MM.1S (cell line): ENCODE data around the gene NCEH1.

Experiments used
- DNase-seq: peaks from one replicate; pipeline ENCODE4 v3.0.0-alpha.2; 2015
- H2AFZ ChIP-seq: fragments of 300-600 bp; sonication (generic); 2 replicates; pipeline ENCODE4 v1.6.0; 2016; ENCODE audit warnings: antibody characterized with exemption, low read length
- H3F3A ChIP-seq: fragments of 300-600 bp; sonication (generic); 2 replicates; pipeline ENCODE4 v1.6.1; 2016; ENCODE audit warnings: mild to moderate bottlenecking, antibody characterized with exemption, low read length, moderate library complexity, mixed read lengths; ENCODE audit not compliant: insufficient read depth
- H3K27ac ChIP-seq: fragments of 300-600 bp; sonication (generic); 2 replicates; pipeline ENCODE4 v1.5.1; 2016; ENCODE audit warnings: mild to moderate bottlenecking, low read length
- H3K27me3 ChIP-seq: fragments of 300-600 bp; sonication (generic); replicated peaks from 2 replicates; pipeline ENCODE4 v1.6.0; 2016; ENCODE audit warnings: low read length; ENCODE audit not compliant: insufficient read depth
- H3K36me3 ChIP-seq: fragments of 300-600 bp; sonication (generic); replicated peaks from 2 replicates; pipeline ENCODE4 v1.6.1; 2016; ENCODE audit warnings: mild to moderate bottlenecking, low read length, mixed read lengths; ENCODE audit not compliant: insufficient read depth
- H3K4me1 ChIP-seq: fragments of 300-600 bp; sonication (generic); 2 replicates; pipeline ENCODE4 v1.6.1; 2016; ENCODE audit warnings: low read length, mixed read lengths
- H3K4me2 ChIP-seq: fragments of 300-600 bp; sonication (generic); 2 replicates; pipeline ENCODE4 v1.6.0; 2016; ENCODE audit warnings: low read depth, low read length
- H3K4me3 ChIP-seq: fragments of 300-600 bp; sonication (generic); 2 replicates; pipeline ENCODE4 v1.5.1; 2016; ENCODE audit warnings: low read length, mixed read lengths
- H3K79me2 ChIP-seq: fragments of 300-600 bp; sonication (generic); 2 replicates; pipeline ENCODE4 v1.6.1; 2016; ENCODE audit warnings: mixed run types, low read length, mixed read lengths
- H3K9ac ChIP-seq: fragments of 300-600 bp; sonication (generic); 2 replicates; pipeline ENCODE4 v1.6.1; 2016; ENCODE audit warnings: low read length, mixed read lengths
- H3K9me2 ChIP-seq: fragments of 300-600 bp; sonication (generic); replicated peaks from 2 replicates; pipeline ENCODE4 v1.6.1; 2016; ENCODE audit warnings: mild to moderate bottlenecking, low read length, mixed read lengths; ENCODE audit not compliant: insufficient read depth
- H3K9me3 ChIP-seq: fragments of 300-600 bp; sonication (generic); replicated peaks from 2 replicates; pipeline ENCODE4 v1.6.1; 2016; ENCODE audit warnings: mild to moderate bottlenecking, low read length, mixed read lengths; ENCODE audit not compliant: insufficient read depth
- H4K20me1 ChIP-seq: fragments of 300-600 bp; sonication (generic); 2 replicates; pipeline ENCODE4 v1.6.1; 2016; ENCODE audit warnings: mild to moderate bottlenecking, low read length, moderate library complexity, mixed read lengths; ENCODE audit not compliant: insufficient read depth
- EZH2 ChIP-seq: fragments of 300-600 bp; sonication (generic); optimal IDR thresholded peaks from 2 replicates; pipeline ENCODE3; 2017; ENCODE audit warnings: low read depth, mild to moderate bottlenecking, antibody characterized with exemption, low read length, mixed read lengths
- EZH2phosphoT487 ChIP-seq: fragments of 300-600 bp; sonication (generic); IDR thresholded peaks from 2 replicates; pipeline ENCODE4 v1.6.1; 2018; ENCODE audit warnings: antibody characterized with exemption, low read length
- TF ChIP-seq, protein P1 (sequence below): fragments of 300-600 bp; sonication (generic); IDR thresholded peaks from 2 replicates; pipeline ENCODE4 v1.5.1; 2016; ENCODE audit warnings: antibody characterized with exemption, low read length, mixed read lengths

Gene NCEH1

GRCh38 chr3:172694573-172695246, 16.2 kb downstream of the NCEH1 start:
- Histone ChIP-seq H2AFZ (no peak overlapping the region), H3K4me1 (peaks cover 18% of the 10 kb centered on the region), H3K9me2 (no peaks in the 10 kb centered on the region), H4K20me1 (no peaks in the 10 kb centered on the region), H3K9ac (no peak overlapping the region), H3K4me2 (no peak overlapping the region), H3K27ac (no peak overlapping the region), H3F3A (peaks cover 16% of the 10 kb centered on the region), H3K36me3 (no peaks in the 10 kb centered on the region), H3K27me3 (no peaks in the 10 kb centered on the region), H3K4me3 (no peak overlapping the region), H3K9me3 (no peaks in the 10 kb centered on the region), H3K79me2 (no peaks in the 10 kb centered on the region; the same call in 1 of the 2 replicates)
- TF ChIP-seq, protein P1, sequence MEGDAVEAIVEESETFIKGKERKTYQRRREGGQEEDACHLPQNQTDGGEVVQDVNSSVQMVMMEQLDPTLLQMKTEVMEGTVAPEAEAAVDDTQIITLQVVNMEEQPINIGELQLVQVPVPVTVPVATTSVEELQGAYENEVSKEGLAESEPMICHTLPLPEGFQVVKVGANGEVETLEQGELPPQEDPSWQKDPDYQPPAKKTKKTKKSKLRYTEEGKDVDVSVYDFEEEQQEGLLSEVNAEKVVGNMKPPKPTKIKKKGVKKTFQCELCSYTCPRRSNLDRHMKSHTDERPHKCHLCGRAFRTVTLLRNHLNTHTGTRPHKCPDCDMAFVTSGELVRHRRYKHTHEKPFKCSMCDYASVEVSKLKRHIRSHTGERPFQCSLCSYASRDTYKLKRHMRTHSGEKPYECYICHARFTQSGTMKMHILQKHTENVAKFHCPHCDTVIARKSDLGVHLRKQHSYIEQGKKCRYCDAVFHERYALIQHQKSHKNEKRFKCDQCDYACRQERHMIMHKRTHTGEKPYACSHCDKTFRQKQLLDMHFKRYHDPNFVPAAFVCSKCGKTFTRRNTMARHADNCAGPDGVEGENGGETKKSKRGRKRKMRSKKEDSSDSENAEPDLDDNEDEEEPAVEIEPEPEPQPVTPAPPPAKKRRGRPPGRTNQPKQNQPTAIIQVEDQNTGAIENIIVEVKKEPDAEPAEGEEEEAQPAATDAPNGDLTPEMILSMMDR = no peak
- TF ChIP-seq EZH2phosphoT487 (no peak), EZH2 (no peak)
- no peak for DNase-seq

- Histone ChIP-seq H4K20me1 (no peaks in the 10 kb centered on the region), H3K27me3 (no peaks in the 10 kb centered on the region), H3K9me3 (no peaks in the 10 kb centered on the region), H3K27ac (peak overlapping the region; percentile 53; the same call in 1 of the 2 replicates), H3K9me2 (no peaks in the 10 kb centered on the region), H3K79me2 (no peaks in the 10 kb centered on the region), H3K9ac (no peak overlapping the region), H3K4me1 (peaks cover 18% of the 10 kb centered on the region), H3K36me3 (no peaks in the 10 kb centered on the region), H3K4me2 (peak overlapping the region; percentile 48), H3K4me3 (no peak overlapping the region), H2AFZ (peak overlapping the region; percentile 71), H3F3A (peaks cover 16% of the 10 kb centered on the region)
- peak; percentile 47 for DNase-seq
- TF ChIP-seq EZH2 (no peak), EZH2phosphoT487 (no peak)
- TF ChIP-seq, protein P1 = no peak
Measured at GRCh38 chr3:172692751-172693338, 18.0 kb downstream of the NCEH1 start.

- no peaks in the 10 kb centered on the region for H3K27me3 ChIP-seq
Measured at GRCh38 chr3:172690936-172691335, 19.9 kb downstream of the NCEH1 start.

More at GRCh38 chr3:172690936-172691335, 19.9 kb downstream of the NCEH1 start:
- H3K4me2 ChIP-seq = no peak overlapping the region
- peaks cover 16% of the 10 kb centered on the region for H3F3A ChIP-seq
- peaks cover 18% of the 10 kb centered on the region for H3K4me1 ChIP-seq
- DNase-seq = no peak
- TF ChIP-seq, protein P1 = no peak
- no peak for TF ChIP-seq EZH2phosphoT487
- TF ChIP-seq EZH2 = no peak
- H3K9ac ChIP-seq = no peak overlapping the region
- H3K9me3 ChIP-seq = no peaks in the 10 kb centered on the region
- no peaks in the 10 kb centered on the region for H3K36me3 ChIP-seq
- H3K9me2 ChIP-seq = no peaks in the 10 kb centered on the region
- no peak overlapping the region for H3K27ac ChIP-seq
- no peaks in the 10 kb centered on the region for H4K20me1 ChIP-seq
- H3K4me3 ChIP-seq = no peak overlapping the region
- H2AFZ ChIP-seq = no peak overlapping the region
- no peaks in the 10 kb centered on the region for H3K79me2 ChIP-seq
